B cell (primary cell): ENCODE results near the gene CARMIL3. TPM values are rescaled to one million over a fixed set of nuclear protein-coding genes. Genes with fewer than 3 reads are reported as not detected.

ENCODE experiments used
- ATAC-seq: fragments of 200-7000 bp; cut with Tn5 transposase; one replicate; pipeline ENCODE4 v1.10.0; 2021; ENCODE audit warnings: low read depth, mild to moderate bottlenecking, moderate number of reproducible peaks, moderate library complexity
- CTCF ChIA-PET: fragments of 350-600 bp; sonication (Branson Sonifier 250); formaldehyde crosslinking; loops from one replicate; lab custom pipeline; 2021; ENCODE audit warnings: antibody characterized with exemption, inconsistent platforms; lab: Charles Lee
- POLR2A ChIA-PET: fragments of 350-600 bp; sonication (Branson Sonifier 250); formaldehyde crosslinking; loops from one replicate; lab custom pipeline; 2021; ENCODE audit warnings: antibody characterized with exemption; lab: Charles Lee
- DNase-seq: peaks from one replicate; pipeline ENCODE4 v3.0.0; 2013
- H2AFZ ChIP-seq: 2 replicates; pipeline ENCODE4 v1.6.1; 2012; ENCODE audit warnings: mild to moderate bottlenecking, low read depth, low read length; ENCODE audit not compliant: insufficient read depth, poor library complexity, severe bottlenecking
- H3K27ac ChIP-seq, 2 donors: 1 replicate in 1 of 2; 2 replicates in 1 of 2; pipeline ENCODE4 v1.5.1; 2012 to 2013; ENCODE audit warnings: low read length in 2 of 2, mild to moderate bottlenecking in 2 of 2, moderate library complexity in 1 of 2
- H3K27me3 ChIP-seq, 4 experiments: fragments of 200-600 bp in 1 of 4; sonication (generic) in 1 of 4; replicated peaks in 1 of 4; 1 replicate in 2 of 4; 2 replicates in 2 of 4; pipeline versions ENCODE4 v1.6.1 to v1.7.0; 2013 to 2016; ENCODE audit warnings: low read length in 3 of 4, mild to moderate bottlenecking in 2 of 4, mixed read lengths in 1 of 4, moderate library complexity in 1 of 4; ENCODE audit not compliant: insufficient read depth in 4 of 4, control insufficient read depth in 3 of 4; ENCODE audit errors: control extremely low read depth in 1 of 4
- H3K36me3 ChIP-seq, 2 experiments: replicated peaks in 1 of 2; 1 replicate in 1 of 2; 2 replicates in 1 of 2; pipeline versions ENCODE4 v1.6.1 to v1.7.1; 2013; ENCODE audit warnings: low read length in 1 of 2; ENCODE audit not compliant: insufficient read depth in 2 of 2, control insufficient read depth in 1 of 2; ENCODE audit errors: control extremely low read depth in 1 of 2, extremely low read depth in 1 of 2
- H3K4me1 ChIP-seq, 2 donors: fragments of 200-600 bp in 1 of 2; sonication (generic) in 1 of 2; 1 replicate in 1 of 2; 2 replicates in 1 of 2; pipeline versions ENCODE4 v1.5.1 to v1.6.1; 2013 to 2017; ENCODE audit warnings: low read length in 2 of 2; ENCODE audit not compliant: control insufficient read depth in 2 of 2, insufficient read depth in 2 of 2
- H3K4me2 ChIP-seq: replicated peaks from 2 replicates; pipeline ENCODE3; 2012; ENCODE audit warnings: mild to moderate bottlenecking, low read depth, low read length; ENCODE audit not compliant: poor library complexity, severe bottlenecking
- H3K4me3 ChIP-seq, 5 experiments: fragments of 200-600 bp in 1 of 5; sonication (generic) in 1 of 5; 1 replicate in 3 of 5; 2 replicates in 2 of 5; pipeline versions ENCODE4 v1.5.1 to v1.7.0; 2011 to 2016; ENCODE audit warnings: low read length in 4 of 5, mild to moderate bottlenecking in 4 of 5, low read depth in 2 of 5, control low read depth in 1 of 5, moderate library complexity in 1 of 5; ENCODE audit not compliant: insufficient read depth in 1 of 5; ENCODE audit errors: control extremely low read depth in 1 of 5, extremely low read depth in 1 of 5
- H3K79me2 ChIP-seq: fragments of 200-600 bp; sonication (generic); one replicate; pipeline ENCODE4 v1.6.0; 2016; ENCODE audit warnings: low read length; ENCODE audit not compliant: control insufficient read depth, insufficient read depth
- H3K9ac ChIP-seq: fragments of 200-600 bp; sonication (generic); 2 replicates; pipeline ENCODE4 v1.6.1; 2017; ENCODE audit warnings: mild to moderate bottlenecking, low read length, moderate library complexity
- H3K9me3 ChIP-seq, 3 donors: one replicate each; pipeline versions ENCODE4 v1.6.1 to v1.7.1; 2013; ENCODE audit warnings: low read length in 2 of 3; ENCODE audit not compliant: control insufficient read depth in 2 of 3, insufficient read depth in 1 of 3; ENCODE audit errors: control extremely low read depth in 1 of 3
- H4K20me1 ChIP-seq: 2 replicates; pipeline ENCODE4 v1.6.0; 2012; ENCODE audit warnings: mild to moderate bottlenecking, low read length; ENCODE audit not compliant: insufficient read depth, control insufficient read depth, poor library complexity, severe bottlenecking
- H3K27ac Mint-ChIP-seq: one replicate; pipeline ENCODE4 v1.8.0; 2021; ENCODE audit warnings: mixed read lengths
- H3K27me3 Mint-ChIP-seq: one replicate; pipeline ENCODE4 v1.8.0; 2021; ENCODE audit warnings: mixed read lengths
- H3K4me1 Mint-ChIP-seq: one replicate; pipeline ENCODE4 v1.8.0; 2021; ENCODE audit warnings: mixed read lengths
- H3K4me3 Mint-ChIP-seq: one replicate; pipeline ENCODE4 v1.8.0; 2021; ENCODE audit warnings: mixed read lengths
- H3K9me3 Mint-ChIP-seq: one replicate; pipeline ENCODE4 v1.8.0; 2022; ENCODE audit warnings: mixed read lengths; ENCODE audit not compliant: insufficient read depth
- EZH2 ChIP-seq: IDR thresholded peaks from 2 replicates; pipeline ENCODE4 v1.6.1; 2012; ENCODE audit warnings: borderline replicate concordance, low read depth, mild to moderate bottlenecking, moderate library complexity, low read length; ENCODE audit not compliant: insufficient read depth, poor library complexity, severe bottlenecking
- WGBS: methylation state at CpG from one replicate; pipeline ENCODE4 v1.1.5; 2013; ENCODE audit warnings: missing lambda C conversion rate; ENCODE audit not compliant: insufficient coverage; 5-methylcytosine and 5-hydroxymethylcytosine counted together
- intact Hi-C: fragments of 100-400 bp; cut with micrococcal nuclease; formaldehyde crosslinking; loops from one replicate; pipeline ENCODE4 v1.10.0; 2022
- polyA plus RNA-seq: library from polyadenylated mRNA; depleted of rRNA; stranded (reverse); fragments of >200 nt; gene quantifications from 2 replicates; pipeline ENCODE4 v1.2.3, GENCODE V29; 2012
- total RNA-seq, 2 donors: library from RNA; stranded (reverse); fragments of 120-200 nt in 1 of 2; gene quantifications; 1 replicate in 1 of 2; 2 replicates in 1 of 2; pipeline versions ENCODE4 v1.2.3 to v1.2.4, GENCODE V29; 2013 to 2022
- TF ChIP-seq, protein P1 (sequence below): fragments of 200-600 bp; IDR thresholded peaks from one replicate; pipeline ENCODE4 v1.8.0; 2022; ENCODE audit warnings: antibody characterized with exemption, mild to moderate bottlenecking

The CARMIL3 gene
- total and polyA plus RNA-seq, 2 donors (not counting 1 experiment from before 2014, with no cell fraction given), result 1.0 to 7.2 TPM

- no peak for TF ChIP-seq EZH2
- TF ChIP-seq, protein P1, sequence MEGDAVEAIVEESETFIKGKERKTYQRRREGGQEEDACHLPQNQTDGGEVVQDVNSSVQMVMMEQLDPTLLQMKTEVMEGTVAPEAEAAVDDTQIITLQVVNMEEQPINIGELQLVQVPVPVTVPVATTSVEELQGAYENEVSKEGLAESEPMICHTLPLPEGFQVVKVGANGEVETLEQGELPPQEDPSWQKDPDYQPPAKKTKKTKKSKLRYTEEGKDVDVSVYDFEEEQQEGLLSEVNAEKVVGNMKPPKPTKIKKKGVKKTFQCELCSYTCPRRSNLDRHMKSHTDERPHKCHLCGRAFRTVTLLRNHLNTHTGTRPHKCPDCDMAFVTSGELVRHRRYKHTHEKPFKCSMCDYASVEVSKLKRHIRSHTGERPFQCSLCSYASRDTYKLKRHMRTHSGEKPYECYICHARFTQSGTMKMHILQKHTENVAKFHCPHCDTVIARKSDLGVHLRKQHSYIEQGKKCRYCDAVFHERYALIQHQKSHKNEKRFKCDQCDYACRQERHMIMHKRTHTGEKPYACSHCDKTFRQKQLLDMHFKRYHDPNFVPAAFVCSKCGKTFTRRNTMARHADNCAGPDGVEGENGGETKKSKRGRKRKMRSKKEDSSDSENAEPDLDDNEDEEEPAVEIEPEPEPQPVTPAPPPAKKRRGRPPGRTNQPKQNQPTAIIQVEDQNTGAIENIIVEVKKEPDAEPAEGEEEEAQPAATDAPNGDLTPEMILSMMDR, result no peak
- H4K20me1 ChIP-seq, result no peaks in the 10 kb centered on the region
- no peak overlapping the region for H3K4me2 ChIP-seq
- H3K27me3 ChIP-seq, result peaks cover 0 to 6% (median 0%) of the 10 kb centered on the region in 4 experiments
- no peak overlapping the region for H2AFZ ChIP-seq
- no peak overlapping the region for H3K4me3 Mint-ChIP-seq
- ChIA-PET POLR2A (interaction anchor here (1.4 kb wide), 1 partner anchor 20 kb away, joined by 3 read pairs; no protein-coding TSS in a partner anchor), CTCF (interaction anchor here (1.1 to 14.5 kb wide), 4 partner anchors 30 to 100 kb away, joined by 3 to 220 read pairs (median 10); partner anchors contain the start of genes IRF9 and PCK2)
- H3K27ac Mint-ChIP-seq, result no peak overlapping the region
- H3K4me1 Mint-ChIP-seq, result no peaks in the 10 kb centered on the region
- no peaks in the 10 kb centered on the region for H3K79me2 ChIP-seq
- intact Hi-C loops, result no loop called here
- no peak overlapping the region for H3K27ac ChIP-seq
- no peaks in the 10 kb centered on the region for H3K4me1 ChIP-seq
- H3K4me3 ChIP-seq, result no peak overlapping the region
- H3K36me3 ChIP-seq, result no peaks in the 10 kb centered on the region
- H3K9me3 ChIP-seq, result peaks cover 0 to 2% (median 0%) of the 10 kb centered on the region in 3 donors
- H3K9ac ChIP-seq, result no peak overlapping the region
- no peaks in the 10 kb centered on the region for H3K9me3 Mint-ChIP-seq
- DNase-seq, result no peak
- no peaks in the 10 kb centered on the region for H3K27me3 Mint-ChIP-seq
- ATAC-seq, result no peak
- 92% methylated on average over 9 of the region's 10 CpGs for WGBS
Measured at GRCh38 chr14:24060443-24060842, 8.6 kb downstream of the CARMIL3 start.
